Fibroblast of skin of back (primary cell): ENCODE measurements around the gene COL4A1.

Source experiments
- DNase-seq: peaks from one replicate; pipeline ENCODE4 v3.0.0-alpha.2; 2013

COL4A1 gene

GRCh38 chr13:110234532-110234931, 72.4 kb downstream of the COL4A1 start:
- no peak for DNase-seq

GRCh38 chr13:110233951-110234280, 73.0 kb downstream of the COL4A1 start:
- DNase-seq = no peak

GRCh38 chr13:110233181-110233950, 73.6 kb downstream of the COL4A1 start:
- DNase-seq = peak; percentile 90

GRCh38 chr13:110232756-110233155, 74.2 kb downstream of the COL4A1 start:
- DNase-seq = peak; percentile 48

GRCh38 chr13:110232142-110232541, 74.8 kb downstream of the COL4A1 start:
- DNase-seq = no peak

GRCh38 chr13:110231348-110232047, 75.5 kb downstream of the COL4A1 start:
- no peak for DNase-seq

GRCh38 chr13:110230661-110231347, 76.2 kb downstream of the COL4A1 start:
- DNase-seq = no peak

GRCh38 chr13:110229905-110230563, 76.9 kb downstream of the COL4A1 start:
- DNase-seq = no peak

- DNase-seq = peak; percentile 55
Measured at GRCh38 chr13:110228936-110229904, 77.7 kb downstream of the COL4A1 start.

- DNase-seq = no peak
Measured at GRCh38 chr13:110227864-110228643, 78.9 kb downstream of the COL4A1 start.

GRCh38 chr13:110227416-110227815, 79.5 kb downstream of the COL4A1 start:
- DNase-seq = no peak

GRCh38 chr13:110225609-110226574, 81.1 kb downstream of the COL4A1 start:
- DNase-seq = peak; percentile 50

GRCh38 chr13:110225003-110225402, 82.0 kb downstream of the COL4A1 start:
- DNase-seq = no peak

GRCh38 chr13:110224519-110224918, 82.4 kb downstream of the COL4A1 start:
- DNase-seq = no peak

GRCh38 chr13:110221406-110222117, 85.4 kb downstream of the COL4A1 start:
- no peak for DNase-seq

GRCh38 chr13:110220471-110220870, 86.5 kb downstream of the COL4A1 start:
- DNase-seq = no peak

- DNase-seq = no peak
Measured at GRCh38 chr13:110218581-110219201, 88.3 kb downstream of the COL4A1 start.

- no peak for DNase-seq
Measured at GRCh38 chr13:110217811-110218210, 89.1 kb downstream of the COL4A1 start.

GRCh38 chr13:110217085-110217484, 89.9 kb downstream of the COL4A1 start:
- DNase-seq = no peak
